H1 (cell line): ENCODE results near the gene RNPEPL1. TPM values are rescaled to one million over a fixed set of nuclear protein-coding genes. Genes with fewer than 3 reads are reported as not detected.

Experiments
- CHD2 ChIP-seq: IDR thresholded peaks from 2 replicates; pipeline ENCODE4 v1.6.1; 2012; ENCODE audit warnings: low read length, improper control_type of control experiment
- GTF2F1 ChIP-seq: IDR thresholded peaks from 2 replicates; pipeline ENCODE4 v1.6.1; 2012; ENCODE audit warnings: low read depth, low read length, improper control_type of control experiment, borderline replicate concordance
- JUN ChIP-seq: IDR thresholded peaks from 2 replicates; pipeline ENCODE4 v1.6.1; 2011; ENCODE audit warnings: low read depth, mild to moderate bottlenecking, improper control_type of control experiment, low read length
- KDM1A ChIP-seq: fragments of 200-600, 300-600 bp; sonication (generic); IDR thresholded peaks from 2 replicates; pipeline ENCODE4 v1.7.1; 2016; ENCODE audit warnings: mild to moderate bottlenecking, low read length, borderline replicate concordance
- RFX5 ChIP-seq: IDR thresholded peaks from 2 replicates; pipeline ENCODE4 v1.6.1; 2011; ENCODE audit warnings: low read depth, low read length, improper control_type of control experiment, borderline replicate concordance
- RNF2 ChIP-seq: fragments of 200-900, 300-1000 bp; sonication (generic); IDR thresholded peaks from 2 replicates; pipeline ENCODE4 v1.7.1; 2016; ENCODE audit warnings: borderline replicate concordance, low read depth, mild to moderate bottlenecking, antibody characterized with exemption, low read length; ENCODE audit not compliant: poor library complexity, severe bottlenecking; ENCODE audit errors: missing control alignments
- TCF12 ChIP-seq: IDR thresholded peaks from 2 replicates; pipeline ENCODE4 v1.6.1; 2011; ENCODE audit warnings: low read depth, mild to moderate bottlenecking, low read length
- YY1 ChIP-seq: IDR thresholded peaks from 2 replicates; pipeline ENCODE4 v1.6.1; 2011; ENCODE audit warnings: low read depth, mild to moderate bottlenecking, low read length
- polyA plus RNA-seq, 7 experiments: library from polyadenylated mRNA; depleted of rRNA in 3 of 7; stranded (reverse) in 5 of 7; unstranded in 2 of 7; fragments of >200 nt in 5 of 7; fragments of 200-250 nt in 2 of 7; gene quantifications; 1 replicate in 5 of 7; 2 replicates in 1 of 7; 4 replicates in 1 of 7; pipeline versions ENCODE4 v1.2.1 to v1.2.3, GENCODE V29; 2011 to 2013; ENCODE audit warnings: missing spikeins in 2 of 7, mixed read lengths in 2 of 7
- total RNA-seq: library from RNA; stranded (reverse); fragmentation: NEBNext Ultra II Directional; extraction: Animal tissue kit (Norgen Biotek cat#: 25700); gene quantifications from 2 replicates; pipeline ENCODE4 v1.2.1, GENCODE V29; 2021

The RNPEPL1 gene
- total and polyA plus RNA-seq, 2 of the 8 experiments (the other 6 are each of a cell fraction or from before 2014, with no cell fraction given) = 9.0 to 11.3 TPM

DNA sequence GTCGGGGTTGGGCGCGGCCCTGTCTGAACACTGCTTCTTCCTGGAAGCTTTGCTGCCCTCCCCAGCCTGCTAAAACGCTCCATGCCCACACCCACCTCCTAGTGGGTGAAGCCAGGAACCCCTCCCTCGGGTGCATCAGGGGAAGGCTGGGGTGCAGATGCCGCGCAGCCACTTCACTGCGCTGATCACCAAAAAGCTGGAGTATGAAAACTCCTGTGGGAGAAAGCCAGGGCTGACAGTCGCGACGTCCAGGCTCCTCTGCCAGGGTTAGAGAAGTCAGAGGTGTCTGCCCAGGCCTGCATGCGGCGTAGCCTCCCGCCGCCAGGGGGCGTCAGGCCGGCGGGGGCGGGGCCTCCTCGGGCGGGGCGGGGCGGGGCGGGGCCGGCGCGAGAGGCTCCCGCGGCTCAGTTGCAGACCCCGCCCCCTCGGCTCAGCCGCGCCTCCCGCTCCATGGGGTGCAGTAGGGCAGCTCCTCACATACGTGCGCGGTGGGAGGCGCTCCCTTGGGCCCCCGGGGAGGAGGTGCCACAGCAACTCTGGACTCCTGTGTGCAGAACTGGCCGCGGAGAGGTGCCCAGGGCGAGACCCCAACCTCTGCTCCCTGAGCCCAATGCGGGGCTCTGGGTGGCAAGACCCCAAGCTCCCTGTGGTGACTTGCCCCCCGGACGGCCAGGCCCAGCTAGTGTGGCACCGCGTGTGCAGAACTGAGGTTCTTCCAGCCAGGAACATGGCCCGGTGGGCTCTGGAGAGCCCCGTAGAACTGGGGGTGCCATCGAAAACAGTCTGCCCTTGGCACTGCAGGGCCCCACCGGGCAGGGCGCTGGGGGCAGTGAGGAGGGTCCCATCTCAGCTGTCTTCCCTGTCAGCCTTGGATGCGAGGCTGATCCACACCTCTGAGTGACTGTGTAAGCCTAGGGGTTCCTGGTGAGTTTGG, 1.8 kb upstream of the RNPEPL1 start (continued):
- TF ChIP-seq RNF2 (no peak), GTF2F1 (no peak), RFX5 (no peak), CHD2 (no peak), KDM1A (no peak), YY1 (no peak), TCF12 (no peak), JUN (no peak)
